ENCODE measurements around the gene OTUD7B. TPM values are rescaled to one million over a fixed set of nuclear protein-coding genes. Genes with fewer than 3 reads are reported as not detected.
A peak's percentile ranks its signal among the peaks of the same experiment; 100 is the strongest.

OTUD7B gene
- total RNA-seq, 1 experiment from 2014 or later, result 23.5 TPM

- no peak overlapping the region for H3K27ac ChIP-seq (ENCODE audit: insufficient read length, low read depth, low read length)
- no peak overlapping the region for H3K18ac ChIP-seq (ENCODE audit: insufficient read length, low read depth, low read length)
- no peak overlapping the region for H2AFZ ChIP-seq (ENCODE audit: low read length)
- H3K23me2 ChIP-seq (ENCODE audit: insufficient read length, low read depth, low read length, poor library complexity, severe bottlenecking), result peaks cover 13% of the 10 kb centered on the region
- H2BK5ac ChIP-seq (ENCODE audit: insufficient read length, low read length), result no peak overlapping the region
- H2BK120ac ChIP-seq (ENCODE audit: low read depth, low read length, poor library complexity, severe bottlenecking), result no peak overlapping the region
- H3K4me2 ChIP-seq (ENCODE audit: insufficient read depth, insufficient read length, low read length), result peak overlapping the region; percentile 65
- H2BK12ac ChIP-seq (ENCODE audit: insufficient read length, low read depth, low read length), result no peak overlapping the region
- no peak overlapping the region for H4K91ac ChIP-seq (ENCODE audit: insufficient read length, low read depth, low read length)
- no CpG with 5 or more reads among the region's 11 CpGs for WGBS (ENCODE audit: extremely low coverage, insufficient read length, low lambda C conversion rate)
- Mint-ChIP-seq H3K9me3 (no peaks in the 10 kb centered on the region), H3K27me3 (ENCODE audit: low read depth) (no peaks in the 10 kb centered on the region), H3K4me1 (peaks cover 27 to 31% of the 10 kb centered on the region in 2 experiments), H3K27ac (peak overlapping the region in 2 of 3 experiments; percentile 53 to 84; a peak in 4 of 7 replicates), H3K4me3 (peak overlapping the region; percentile 88 to 98), H3K36me3 (ENCODE audit: insufficient read depth in 1 of 3, low read depth in 3 of 3) (peaks cover 17 to 30% (median 27%) of the 10 kb centered on the region in 3 experiments; a peak in 6 of 7 replicates)
- H3K79me1 ChIP-seq (ENCODE audit: insufficient read depth, low read depth, low read length, poor library complexity, severe bottlenecking), result no peaks in the 10 kb centered on the region
- H3K27me3 ChIP-seq (ENCODE audit: insufficient read depth, low read length), result no peaks in the 10 kb centered on the region
- H3K23ac ChIP-seq (ENCODE audit: insufficient read length, low read depth, low read length), result no peak overlapping the region
- H2BK15ac ChIP-seq (ENCODE audit: low read depth, low read length), result no peak overlapping the region; the same call in 1 of the 2 replicates
- H3K4me1 ChIP-seq (ENCODE audit: insufficient read depth, low read length), result peaks cover 8% of the 10 kb centered on the region; the same call in 1 of the 2 replicates
- TF ChIP-seq CTCF (conservative IDR thresholded peaks at IDR 0.05), result no peak
- no peak overlapping the region for H3T11ph ChIP-seq (ENCODE audit: low read length)
- no peak for DNase-seq
- H3K79me2 ChIP-seq (ENCODE audit: insufficient read depth, low read length), result no peaks in the 10 kb centered on the region; the same call in 1 of the 2 replicates
- H2BK20ac ChIP-seq (ENCODE audit: low read depth, low read length, poor library complexity, severe bottlenecking), result no peak overlapping the region
- no peak overlapping the region for H3K9ac ChIP-seq (ENCODE audit: extremely low read depth, insufficient read length, low read length)
- H3K9me3 ChIP-seq (ENCODE audit: control insufficient read depth, low read depth, low read length), result no peaks in the 10 kb centered on the region
- H3K4ac ChIP-seq (ENCODE audit: low read depth, low read length), result no peak overlapping the region
- H2AK5ac ChIP-seq (ENCODE audit: insufficient read length, low read length), result no peak overlapping the region
- H4K20me1 ChIP-seq (ENCODE audit: control insufficient read depth, insufficient read depth, insufficient read length), result no peaks in the 10 kb centered on the region
- H4K8ac ChIP-seq (replicated peaks; ENCODE audit: insufficient read length, low read depth, low read length), result no peak overlapping the region
- no peak overlapping the region for H3K14ac ChIP-seq (ENCODE audit: insufficient read depth, low read length)
- H4K5ac ChIP-seq (ENCODE audit: insufficient read length, low read depth, low read length), result no peak overlapping the region
- no peak overlapping the region for H3K56ac ChIP-seq (ENCODE audit: insufficient read length, low read depth, low read length)
Measured at GRCh38 chr1:149915429-149916192, 94.9 kb downstream of the OTUD7B start.
